Esophagus squamous epithelium (tissue), 4 donors: Measurements from ENCODE around the gene PKIG.

Source experiments
- POLR2A ChIP-seq, 4 donors: fragments of 450-650 bp; IDR thresholded peaks; one replicate each; pipeline ENCODE4 v1.6.1; 2017; ENCODE audit warnings: antibody characterized with exemption in 4 of 4, mild to moderate bottlenecking in 4 of 4, moderate library complexity in 3 of 4
- TF ChIP-seq, protein P1 (sequence below), 6 experiments: fragments of 450-650 bp in 4 of 6; fragments of 200-600 bp in 2 of 6; sonication (generic) in 2 of 6; IDR thresholded peaks; one replicate each; pipeline ENCODE4 v1.5.1; 2016 to 2019; ENCODE audit warnings: antibody characterized with exemption in 6 of 6, mild to moderate bottlenecking in 4 of 6, moderate library complexity in 4 of 6

DNA sequence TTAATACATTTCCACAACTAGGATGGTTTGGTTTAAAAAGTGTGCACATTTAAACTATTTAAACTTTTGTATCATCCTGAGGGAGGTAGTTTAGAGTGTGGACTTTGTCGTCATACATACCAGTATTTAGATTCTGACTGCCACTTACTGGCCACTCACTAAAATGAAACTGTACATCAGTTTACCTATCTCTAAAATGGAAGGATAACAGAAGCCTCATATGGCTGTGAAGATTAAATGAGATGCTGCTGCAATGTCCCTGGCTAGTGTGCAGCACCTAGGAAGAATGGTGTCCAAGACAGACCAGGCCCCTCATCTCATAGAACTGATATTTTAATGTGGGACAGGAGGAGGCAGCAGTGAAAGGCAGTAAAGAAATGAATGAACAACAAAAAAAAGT lies 12.0 kb upstream of the PKIG start:
- TF ChIP-seq POLR2A (IDR thresholded peaks at IDR 0.05), result no peak
- TF ChIP-seq, protein P1, sequence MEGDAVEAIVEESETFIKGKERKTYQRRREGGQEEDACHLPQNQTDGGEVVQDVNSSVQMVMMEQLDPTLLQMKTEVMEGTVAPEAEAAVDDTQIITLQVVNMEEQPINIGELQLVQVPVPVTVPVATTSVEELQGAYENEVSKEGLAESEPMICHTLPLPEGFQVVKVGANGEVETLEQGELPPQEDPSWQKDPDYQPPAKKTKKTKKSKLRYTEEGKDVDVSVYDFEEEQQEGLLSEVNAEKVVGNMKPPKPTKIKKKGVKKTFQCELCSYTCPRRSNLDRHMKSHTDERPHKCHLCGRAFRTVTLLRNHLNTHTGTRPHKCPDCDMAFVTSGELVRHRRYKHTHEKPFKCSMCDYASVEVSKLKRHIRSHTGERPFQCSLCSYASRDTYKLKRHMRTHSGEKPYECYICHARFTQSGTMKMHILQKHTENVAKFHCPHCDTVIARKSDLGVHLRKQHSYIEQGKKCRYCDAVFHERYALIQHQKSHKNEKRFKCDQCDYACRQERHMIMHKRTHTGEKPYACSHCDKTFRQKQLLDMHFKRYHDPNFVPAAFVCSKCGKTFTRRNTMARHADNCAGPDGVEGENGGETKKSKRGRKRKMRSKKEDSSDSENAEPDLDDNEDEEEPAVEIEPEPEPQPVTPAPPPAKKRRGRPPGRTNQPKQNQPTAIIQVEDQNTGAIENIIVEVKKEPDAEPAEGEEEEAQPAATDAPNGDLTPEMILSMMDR (IDR thresholded peaks at IDR 0.05), result no peak
